Central memory CD4-positive, alpha-beta T cell (primary cell): Measurements from ENCODE around the gene TRIM3.

Experiments used
- DNase-seq: peaks from one replicate; pipeline ENCODE4 v3.0.0; 2022

The TRIM3 gene

DNA sequence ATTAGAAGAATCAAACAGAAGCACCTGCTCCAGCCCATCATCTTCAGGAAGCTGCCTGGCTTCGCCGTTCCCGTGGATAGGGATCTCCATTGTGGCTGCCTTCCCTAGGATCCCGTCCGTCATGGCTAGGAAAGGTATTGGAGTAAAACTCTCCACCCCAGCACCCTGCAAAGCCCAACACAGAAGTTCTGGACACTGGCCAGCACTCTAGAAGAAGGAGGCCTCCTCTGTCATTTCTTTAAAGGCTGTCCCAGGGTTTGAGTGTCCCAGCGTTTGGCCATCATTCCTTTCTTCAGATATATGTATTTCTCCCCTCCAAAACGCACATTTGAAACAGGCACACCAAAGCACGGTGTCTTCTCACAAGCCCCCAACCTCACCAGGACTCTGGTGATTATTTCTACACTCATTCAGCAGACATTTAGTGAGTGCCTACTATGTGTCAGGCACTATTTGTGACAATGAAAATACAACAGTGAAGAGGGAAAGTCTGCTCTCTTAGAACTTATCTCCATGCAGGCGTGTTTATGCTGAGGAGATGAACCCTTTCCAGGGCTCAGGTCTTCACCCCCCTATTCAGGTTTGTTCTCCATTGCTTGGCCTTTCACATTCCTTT is 6.7 kb upstream of the TRIM3 start:
- no peak for DNase-seq

DNA sequence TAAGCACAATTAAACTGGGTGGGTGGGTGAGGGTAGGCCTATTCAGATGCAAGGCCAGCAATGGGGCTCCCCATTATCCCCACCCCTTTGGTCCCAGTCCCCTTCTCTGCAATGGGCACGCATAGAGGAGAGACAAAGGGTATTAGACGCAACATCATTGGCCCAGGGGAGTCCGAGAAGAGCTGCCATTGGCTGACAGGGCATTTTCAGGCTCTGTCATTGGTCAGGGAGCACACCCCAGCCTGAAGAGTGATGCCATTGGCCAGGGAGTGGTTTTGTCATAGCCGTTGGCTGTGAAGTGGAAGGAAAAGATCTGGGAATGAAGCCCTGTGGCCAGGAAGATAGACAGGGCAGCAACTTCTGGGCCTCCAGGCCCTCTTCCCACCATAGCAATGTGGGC is 2.8 kb upstream of the TRIM3 start:
- no peak for DNase-seq

DNA sequence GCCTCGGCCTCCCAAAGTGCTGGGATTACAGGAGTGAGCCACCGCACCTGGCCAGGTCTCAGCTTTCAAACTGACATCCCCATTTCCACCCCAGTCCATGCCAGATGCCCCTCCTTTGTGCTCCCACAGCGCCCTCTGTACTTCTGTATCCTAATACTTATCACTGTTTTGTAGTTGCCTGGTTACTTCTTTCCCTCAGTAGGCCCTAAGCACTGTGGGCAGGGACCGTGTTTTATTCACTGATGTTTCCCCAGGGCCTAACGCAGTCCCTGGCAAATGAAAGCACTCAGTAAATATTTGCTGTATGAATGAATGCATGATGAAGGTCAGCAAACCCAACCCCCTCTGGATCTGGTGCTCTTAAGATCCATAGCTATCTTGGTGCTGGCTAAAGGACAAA is 2.2 kb upstream of the TRIM3 start:
- DNase-seq = no peak

DNA sequence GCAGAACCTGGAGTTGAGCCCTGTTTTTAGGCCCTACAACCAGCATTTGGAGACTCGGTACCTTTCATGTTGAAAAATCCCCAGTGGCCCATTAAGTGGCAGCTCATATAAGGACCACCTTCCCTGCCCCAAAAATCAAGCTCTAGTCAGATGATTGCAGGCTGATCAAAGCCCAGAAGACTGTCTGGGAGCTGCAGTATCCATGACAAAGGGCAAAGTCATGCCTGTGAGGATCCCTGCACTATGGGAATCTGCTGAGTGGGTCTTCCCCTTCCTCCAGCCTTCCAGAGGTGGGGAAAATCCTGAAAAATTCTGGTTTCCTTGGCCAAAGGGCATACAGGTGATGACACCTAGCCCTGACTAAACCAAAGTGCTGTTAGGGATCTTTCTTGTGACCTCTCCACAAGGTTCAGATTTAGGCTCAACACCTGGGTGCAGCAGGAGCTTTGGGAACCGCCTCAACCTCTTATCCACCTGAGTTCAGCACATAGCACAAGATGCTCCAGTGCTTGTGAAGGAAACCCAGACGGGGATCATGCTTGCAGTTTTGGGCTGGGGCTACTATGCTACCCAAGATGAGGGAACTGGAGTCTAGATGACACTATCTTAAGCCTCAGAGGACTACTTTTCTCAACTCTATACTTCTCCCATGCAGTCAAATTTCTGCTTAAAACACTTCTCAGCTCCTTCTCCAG is 1.2 kb upstream of the TRIM3 start:
- no peak for DNase-seq

DNA sequence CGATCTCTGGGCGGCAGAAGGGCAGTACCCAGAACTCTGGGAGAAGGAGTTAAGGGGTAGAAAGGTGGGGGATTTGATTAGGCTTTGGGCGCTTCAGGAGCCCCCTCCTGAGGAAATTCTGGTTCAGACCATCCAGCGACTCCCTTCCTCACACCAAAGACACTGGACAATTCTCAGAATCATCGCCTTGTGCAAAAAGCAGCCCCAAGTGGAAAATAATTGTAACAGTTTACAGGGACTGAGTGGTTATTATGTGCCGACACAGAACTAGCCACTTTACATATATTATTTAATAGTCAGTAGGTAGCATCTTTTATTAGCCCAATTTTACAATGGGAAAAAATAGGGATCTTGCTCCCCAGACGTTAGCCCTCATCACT is 662 bp upstream of the TRIM3 start:
- no peak for DNase-seq

DNA sequence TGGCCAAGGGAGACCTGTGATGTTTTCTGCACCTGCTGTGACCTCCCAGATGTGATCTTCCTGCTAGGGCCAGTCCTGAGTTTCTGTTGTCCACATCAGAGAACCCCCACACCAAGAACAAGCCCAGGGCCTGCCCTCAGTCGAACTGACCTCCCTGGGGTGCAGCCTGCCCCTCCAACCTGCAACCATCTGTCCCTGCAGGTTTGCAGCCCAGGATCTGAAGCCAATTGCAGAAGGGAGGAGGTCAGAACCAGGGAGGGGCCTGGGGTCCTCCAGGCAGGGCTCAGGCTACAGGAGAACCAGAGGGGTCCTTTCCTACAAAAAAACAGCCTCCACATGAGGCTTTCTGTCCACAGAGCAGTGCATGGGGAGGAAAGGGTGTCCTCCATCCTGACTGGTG is 807 bp downstream of the TRIM3 start:
- DNase-seq = no peak

DNA sequence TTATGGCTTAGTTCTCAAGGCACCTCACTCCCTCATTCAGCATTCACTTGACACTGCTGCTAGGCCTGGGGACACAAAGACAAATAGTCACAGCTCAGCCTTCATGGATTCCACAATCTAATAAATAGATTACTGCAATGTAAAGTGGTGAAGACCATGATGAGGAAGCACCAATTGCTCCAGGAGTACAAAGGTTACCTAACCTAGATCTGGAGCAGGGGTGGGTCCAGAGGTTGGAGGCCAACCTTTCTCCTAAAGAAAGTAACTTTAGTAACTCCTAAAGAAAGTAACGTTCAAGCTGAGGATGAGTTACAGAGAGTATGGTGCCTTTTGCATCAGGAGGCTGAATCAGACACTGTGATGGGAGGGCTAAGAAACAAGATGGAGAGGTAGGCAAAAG is 4.1 kb downstream of the TRIM3 start:
- DNase-seq = no peak

DNA sequence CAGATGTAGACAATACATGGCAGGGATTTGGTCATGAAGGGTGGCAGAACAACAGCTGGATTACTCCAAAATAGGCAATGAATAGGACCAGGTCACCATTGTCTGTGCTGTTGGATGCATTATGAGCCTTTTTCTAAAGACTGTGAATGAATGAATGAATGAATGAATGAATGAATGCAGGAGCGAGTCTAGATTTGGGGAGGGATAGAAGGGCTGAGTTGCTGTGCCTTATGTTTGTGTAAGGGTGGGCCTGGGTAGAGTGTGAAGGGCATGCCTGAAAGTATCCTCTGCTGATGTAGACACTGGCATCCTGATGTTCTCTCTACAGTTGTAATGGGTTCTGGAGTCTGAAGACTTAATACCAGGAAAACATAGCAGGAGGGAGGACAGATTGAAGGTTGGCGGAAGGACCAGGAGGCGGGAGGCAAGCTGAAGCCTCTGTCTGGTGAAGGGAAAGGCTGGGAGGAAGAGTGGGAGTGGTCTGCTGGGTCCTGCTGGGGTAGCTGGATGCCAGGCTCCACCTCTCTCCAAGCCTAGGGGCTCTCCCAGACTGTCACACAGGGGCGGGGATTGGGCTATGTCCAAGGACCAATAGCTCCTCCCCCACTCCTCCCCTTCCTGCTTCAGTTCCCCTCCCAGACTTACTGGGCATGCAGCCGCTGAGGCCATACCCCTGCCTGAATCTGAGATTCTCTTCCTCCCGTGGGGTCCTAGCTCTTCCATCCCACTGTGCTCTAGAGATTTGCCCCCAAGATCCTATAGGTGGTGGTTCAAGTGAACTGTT is 4.8 kb downstream of the TRIM3 start:
- DNase-seq = no peak

DNA sequence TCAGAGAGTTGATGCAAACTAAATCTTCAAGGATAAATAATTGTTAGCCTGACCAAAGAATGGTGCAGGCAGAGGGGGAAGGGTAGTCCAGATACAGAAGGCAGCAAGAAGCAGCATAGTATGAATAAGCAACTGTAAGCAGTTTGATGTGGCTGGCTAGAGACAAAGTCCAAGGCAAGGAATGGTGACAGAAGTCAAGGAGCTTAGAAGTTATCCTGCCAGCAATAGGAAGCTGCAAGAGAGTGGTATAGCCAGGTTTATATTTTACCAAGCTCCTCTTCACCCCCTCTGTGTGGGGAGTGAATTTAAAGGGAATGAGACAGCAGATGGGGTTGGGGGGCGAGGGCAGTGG is 14.7 kb downstream of the TRIM3 start:
- no peak for DNase-seq

DNA sequence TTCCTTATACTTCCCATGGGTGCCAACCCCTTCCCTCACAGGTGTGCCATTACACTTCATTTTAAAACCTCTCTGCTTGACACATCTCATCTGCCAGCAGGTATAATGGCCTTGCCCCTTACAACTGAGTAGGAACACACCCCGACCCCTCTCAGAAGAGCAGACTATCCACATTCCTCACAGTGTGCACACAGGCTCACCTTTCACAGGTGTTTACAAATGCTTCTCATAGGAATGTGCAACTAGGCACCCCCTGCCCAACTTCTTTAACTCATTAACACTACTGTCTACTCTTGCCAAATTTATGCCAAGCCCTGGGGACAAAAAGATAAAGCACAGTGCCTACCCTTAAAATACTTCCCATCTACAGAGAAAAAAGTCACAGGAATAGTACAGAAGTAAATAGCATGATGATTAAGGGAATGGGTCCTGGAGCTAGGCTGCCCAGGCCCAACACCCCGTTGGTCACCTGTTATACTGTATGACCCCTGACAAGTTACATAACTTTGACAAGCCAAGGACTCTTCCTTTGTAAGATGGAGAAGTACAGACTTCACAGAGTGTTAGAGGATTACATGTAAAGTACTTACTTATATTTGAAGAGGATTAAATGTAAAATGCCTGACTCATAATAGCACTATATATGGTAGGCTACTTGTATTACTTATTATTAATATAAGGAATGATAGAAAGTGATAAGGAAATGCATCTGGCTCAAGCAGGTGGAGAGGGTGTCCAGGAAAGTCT is 15.2 kb downstream of the TRIM3 start:
- no peak for DNase-seq

DNA sequence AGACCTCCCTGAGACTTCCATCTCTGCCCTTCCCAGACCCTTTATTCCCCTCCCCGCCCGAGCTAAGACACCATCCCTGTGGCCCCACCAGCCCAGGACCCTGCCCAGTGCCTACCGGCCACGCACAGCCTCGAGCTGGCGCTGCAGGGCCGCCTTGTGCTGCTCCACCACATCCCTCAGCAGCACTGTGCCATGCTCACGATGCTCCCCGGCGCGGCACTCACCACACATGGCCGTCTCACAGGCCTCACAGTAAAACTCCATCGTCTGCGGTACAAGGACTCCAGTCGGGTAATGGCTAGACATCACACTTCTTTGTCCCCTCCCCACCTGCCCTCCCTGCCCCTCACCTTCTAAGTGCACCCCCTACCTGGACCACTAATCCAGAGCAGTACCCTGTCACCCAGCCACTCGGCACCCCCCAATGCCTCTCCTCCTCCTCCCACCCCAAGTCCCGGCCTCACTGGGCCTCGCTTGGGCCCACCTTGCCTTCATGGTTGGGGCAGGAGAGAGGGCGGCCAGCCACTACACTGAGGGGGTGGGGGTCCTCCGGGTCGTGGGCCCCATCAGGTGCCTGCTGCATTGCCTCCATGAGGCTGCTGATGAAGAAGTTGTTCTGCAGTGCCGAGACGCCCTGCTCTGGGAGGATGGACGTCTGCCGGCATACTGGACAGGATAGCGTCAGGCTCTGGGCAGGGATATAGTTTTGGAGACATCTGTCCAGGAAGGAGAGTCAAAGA is 16.0 kb downstream of the TRIM3 start:
- no peak for DNase-seq

DNA sequence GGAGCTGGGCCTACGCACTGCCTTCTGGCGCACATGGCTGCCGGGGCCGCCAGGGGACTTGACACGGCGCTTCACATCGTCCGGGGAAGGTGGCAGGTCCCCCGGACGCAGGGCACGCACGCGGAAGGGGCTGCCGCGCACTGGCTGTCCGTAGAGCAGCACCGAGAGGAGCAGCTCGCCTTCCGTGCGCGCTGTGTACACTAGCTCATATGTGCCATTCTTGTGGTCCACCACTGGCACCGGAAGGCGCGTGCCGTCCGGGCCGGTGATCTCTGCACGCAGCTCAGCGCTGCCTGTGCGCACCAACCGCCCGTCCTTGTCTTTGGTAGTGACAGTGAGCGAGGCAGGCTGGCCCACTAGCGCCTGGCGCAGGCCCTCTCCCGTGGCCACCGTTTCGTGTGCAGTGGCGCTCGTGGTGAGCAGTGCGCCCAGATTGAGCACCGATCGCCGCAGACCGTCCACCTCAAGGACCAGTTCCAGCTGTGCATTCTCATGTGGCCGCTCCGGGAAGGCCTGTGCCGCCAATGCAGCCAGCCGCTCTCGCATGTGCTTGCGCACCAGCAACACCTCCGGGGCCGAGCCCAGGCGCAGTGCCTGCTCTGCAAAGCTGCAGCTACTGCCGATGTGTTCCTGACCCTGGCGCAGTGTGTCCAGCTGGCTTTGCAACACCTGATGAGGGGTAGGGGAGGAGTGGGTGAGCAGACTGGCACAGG is 17.2 kb downstream of the TRIM3 start:
- no peak for DNase-seq

DNA sequence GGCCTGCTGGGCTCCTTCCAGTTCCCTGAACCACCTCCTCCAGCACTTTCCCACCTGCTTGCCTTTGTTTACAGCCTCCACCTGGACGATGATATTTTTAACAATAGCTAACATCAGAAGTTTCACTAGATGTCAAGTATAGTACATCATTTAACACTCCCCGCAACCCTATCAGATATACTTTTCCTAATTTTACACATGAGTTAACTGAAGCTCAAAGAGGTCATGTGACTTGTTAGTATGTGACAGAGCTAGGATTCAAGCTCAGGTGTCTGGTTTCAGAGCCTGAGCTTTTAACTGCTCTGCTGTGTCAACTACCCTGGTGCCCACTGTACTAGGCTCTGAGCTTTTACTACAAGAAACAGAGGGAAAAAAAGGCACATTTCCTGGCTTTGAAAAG is 18.7 kb downstream of the TRIM3 start:
- no peak for DNase-seq

DNA sequence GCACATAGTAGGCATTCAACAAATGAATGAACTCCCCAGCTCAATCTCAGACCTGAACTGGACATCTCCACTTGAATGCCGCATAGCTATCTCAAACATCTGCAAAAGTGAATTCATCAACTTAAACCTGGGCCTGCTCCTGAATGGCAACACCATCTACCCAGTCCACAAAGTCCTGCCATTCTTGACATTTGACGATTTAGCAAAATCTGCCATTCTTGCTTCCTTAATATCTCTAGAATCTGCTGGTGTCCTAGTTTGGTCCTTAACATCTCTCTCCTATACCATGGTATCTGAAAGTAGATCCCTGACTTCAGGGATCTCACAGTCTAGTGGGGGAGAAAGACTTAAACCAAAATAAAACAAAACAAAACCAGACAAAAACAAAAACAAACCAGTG is 20.6 kb downstream of the TRIM3 start:
- no peak for DNase-seq

DNA sequence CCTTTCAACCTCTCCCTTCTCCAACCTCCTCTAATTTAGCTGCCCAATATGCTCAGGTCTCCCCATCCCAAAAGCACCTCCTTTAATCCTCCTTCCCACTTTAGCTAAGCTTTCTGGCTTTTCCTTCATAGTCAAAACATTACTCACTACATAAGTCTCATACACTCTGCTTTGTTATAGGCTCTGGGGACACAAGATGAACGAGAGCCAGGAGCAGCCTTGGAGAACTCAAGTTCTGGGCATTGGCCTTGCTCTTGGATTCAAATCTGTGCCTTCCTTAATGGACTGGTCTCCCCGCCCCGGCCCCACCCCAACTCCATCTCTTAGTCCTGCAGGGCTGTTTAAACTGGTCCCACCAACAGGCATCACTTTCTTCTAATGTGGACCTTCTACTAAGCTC is 21.5 kb downstream of the TRIM3 start:
- no peak for DNase-seq

DNA sequence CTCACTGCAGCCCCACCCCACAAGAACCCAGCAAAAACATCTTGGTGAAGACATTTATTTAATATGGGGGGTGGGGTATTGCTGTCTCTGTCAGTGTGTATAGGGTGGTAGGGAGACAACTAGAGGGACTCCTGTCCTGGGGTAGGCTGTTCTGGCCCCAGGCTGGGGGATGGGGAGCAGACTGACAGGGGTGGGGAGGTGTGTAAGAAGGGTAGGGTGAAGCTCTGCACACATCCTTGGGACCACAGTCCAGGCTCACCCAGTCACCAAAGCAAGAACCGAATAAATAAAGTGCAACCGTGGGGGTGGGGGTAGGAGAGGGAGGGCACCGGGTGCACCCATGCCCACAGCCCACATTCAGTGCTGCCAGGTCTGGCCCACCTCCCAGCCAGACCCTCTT is 25.2 kb downstream of the TRIM3 start:
- DNase-seq = no peak

DNA sequence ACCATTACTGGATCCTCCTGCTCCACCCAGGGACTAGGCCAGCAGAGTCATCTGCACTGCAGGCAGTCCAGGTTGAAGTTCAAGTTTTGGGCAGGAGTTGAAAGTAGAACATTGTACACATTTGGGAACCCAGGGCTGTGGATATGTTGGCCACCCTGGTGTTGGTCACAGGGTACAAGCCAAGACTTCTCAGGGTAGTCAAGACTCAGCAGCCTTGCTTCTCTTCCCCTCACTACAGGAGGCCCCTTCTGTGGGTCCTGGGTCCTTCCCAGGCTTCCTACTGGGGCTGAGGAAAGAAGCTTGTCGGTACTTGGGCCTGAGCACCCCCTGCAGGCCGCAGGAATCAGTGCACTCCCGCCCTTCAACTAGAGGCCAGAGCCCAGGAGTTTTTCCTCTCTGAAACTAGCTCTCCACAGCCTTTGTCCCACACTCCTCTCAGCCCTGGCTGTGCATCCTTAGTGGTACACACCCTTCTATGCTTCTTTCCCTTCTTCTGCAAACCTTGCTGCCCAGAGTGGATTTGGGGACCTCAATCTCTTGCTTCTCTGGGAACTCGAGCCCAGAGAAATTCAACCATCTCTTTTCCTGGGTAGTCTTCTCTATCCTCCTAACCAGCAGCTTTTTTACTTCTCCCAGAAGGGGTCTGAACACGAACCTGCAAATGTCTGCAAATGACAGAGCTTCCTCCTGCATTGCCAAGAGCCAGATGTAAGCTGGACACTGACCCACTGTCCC is 30.3 kb downstream of the TRIM3 start:
- peak; percentile 44 for DNase-seq

DNA sequence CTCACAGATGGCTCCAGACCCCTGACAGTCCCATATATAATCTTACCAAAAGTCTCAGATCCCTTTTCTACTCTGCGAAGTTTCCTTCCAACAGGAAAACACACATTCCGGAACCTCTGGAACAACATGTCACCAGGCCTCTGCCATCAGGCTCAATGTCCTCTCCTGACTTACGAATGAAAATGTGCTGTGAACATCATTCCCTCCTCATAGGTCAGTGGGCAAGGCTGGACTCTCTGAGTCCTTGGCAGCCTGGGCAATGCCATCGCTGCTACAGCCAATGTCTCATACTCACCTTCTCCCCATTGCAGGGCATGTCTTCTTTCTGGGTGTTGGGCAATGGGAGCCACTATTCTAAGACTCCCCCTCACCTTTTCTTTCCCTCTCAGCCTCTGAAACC is 31.3 kb downstream of the TRIM3 start:
- DNase-seq = no peak

DNA sequence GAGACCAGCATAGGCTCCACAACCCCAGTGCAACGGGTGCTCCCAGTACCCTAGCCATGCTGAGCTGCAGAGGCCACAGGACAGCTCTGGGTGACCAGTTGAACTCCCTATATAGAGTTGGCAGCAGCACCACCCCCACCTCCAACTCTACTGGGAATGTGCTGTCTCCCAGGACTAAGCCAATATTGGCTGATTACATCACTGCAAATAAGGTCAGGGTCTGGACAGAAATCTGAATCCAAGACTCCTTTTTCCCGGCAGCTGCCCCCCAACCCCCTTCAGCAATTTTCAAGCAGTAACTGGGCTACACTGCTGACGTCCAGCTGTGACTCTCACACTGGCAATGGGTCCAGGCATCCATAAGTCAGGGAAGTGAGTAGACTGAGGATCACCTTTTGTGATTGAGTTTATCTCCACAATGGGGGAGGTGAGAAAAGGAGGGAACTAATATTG is 32.8 kb downstream of the TRIM3 start, which contains the start of gene HPX:
Gene HPX (minus strand): TSS at position 82 of the 453 bp plus-strand sequence. CDS start 24 bp downstream, at position 58.
- DNase-seq = no peak

DNA sequence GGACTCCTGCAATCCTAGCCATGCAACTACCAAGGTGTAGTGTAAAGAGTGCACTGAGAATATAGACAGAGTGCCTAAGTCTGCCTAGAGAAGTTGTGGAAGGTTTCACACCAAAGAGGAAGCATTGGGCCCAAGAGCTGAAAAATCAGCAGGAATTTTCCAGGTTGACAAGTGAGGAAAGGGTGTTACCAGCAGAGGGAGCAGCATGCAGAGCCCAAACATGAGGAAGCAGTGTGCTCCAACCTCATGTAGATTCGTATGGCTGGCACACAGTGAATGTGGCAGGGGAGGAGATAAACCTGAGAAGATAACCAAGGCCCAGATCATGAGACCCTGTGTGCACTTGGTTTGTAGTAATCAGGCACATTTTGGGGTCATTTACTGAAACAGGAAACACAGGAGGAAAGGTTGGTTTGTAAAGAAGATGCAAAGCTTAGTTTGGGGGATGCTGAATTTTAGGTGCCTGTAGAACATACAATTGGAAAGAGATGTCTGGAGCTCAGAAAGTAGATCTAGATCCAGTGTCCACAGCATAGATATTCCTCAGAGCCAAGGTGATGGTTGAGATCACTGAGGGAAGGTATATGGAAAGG is 34.7 kb downstream of the TRIM3 start:
- peak; percentile 21 for DNase-seq

DNA sequence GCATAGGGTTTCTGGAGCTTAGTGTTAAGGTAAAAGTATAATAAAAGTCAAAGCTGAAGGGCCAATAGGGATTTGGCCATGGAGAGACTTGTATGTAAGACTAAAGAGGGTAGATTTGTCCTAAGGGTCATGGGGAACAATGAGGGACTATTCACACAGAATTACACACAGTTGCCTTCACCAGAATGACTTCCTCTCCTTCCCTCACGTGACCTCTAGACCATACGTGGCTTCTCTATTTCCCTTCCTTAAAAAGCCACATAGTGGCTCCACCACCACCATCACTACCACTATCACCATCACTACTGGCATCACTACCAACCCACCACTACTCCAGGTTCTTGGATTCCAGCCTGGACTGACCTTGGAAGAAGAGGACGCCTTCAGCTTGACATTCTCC is 35.7 kb downstream of the TRIM3 start:
- no peak for DNase-seq
